IMR-90 (cell line): ENCODE results near the gene SLC25A15.

ENCODE experiments used
- BHLHE40 ChIP-seq: fragments of 150-350 bp; IDR thresholded peaks from 2 replicates; pipeline ENCODE4 v1.6.1; 2016; ENCODE audit warnings: mild to moderate bottlenecking, low read depth, low read length
- CEBPB ChIP-seq: IDR thresholded peaks from 2 replicates; pipeline ENCODE4 v1.6.1; 2012; ENCODE audit warnings: low read depth, low read length, improper control_type of control experiment
- CHD1 ChIP-seq: IDR thresholded peaks from 2 replicates; pipeline ENCODE4 v1.6.1; 2012; ENCODE audit warnings: low read depth, low read length, improper control_type of control experiment
- FOS ChIP-seq: fragments of 150-350 bp; IDR thresholded peaks from 2 replicates; pipeline ENCODE4 v1.6.1; 2016; ENCODE audit warnings: low read depth, low read length
- MAFK ChIP-seq: IDR thresholded peaks from 2 replicates; pipeline ENCODE4 v1.6.1; 2012; ENCODE audit warnings: low read depth, low read length, improper control_type of control experiment
- MAZ ChIP-seq: IDR thresholded peaks from 2 replicates; pipeline ENCODE4 v1.6.1; 2012; ENCODE audit warnings: low read depth, mild to moderate bottlenecking, low read length, improper control_type of control experiment, moderate library complexity, borderline replicate concordance
- POLR2A ChIP-seq: IDR thresholded peaks from 2 replicates; pipeline ENCODE4 v1.6.1; 2012; ENCODE audit warnings: mild to moderate bottlenecking, low read depth, low read length
- RAD21 ChIP-seq: IDR thresholded peaks from 2 replicates; pipeline ENCODE4 v1.6.1; 2012; ENCODE audit warnings: low read length, improper control_type of control experiment
- RCOR1 ChIP-seq: IDR thresholded peaks from 2 replicates; pipeline ENCODE4 v1.6.1; 2012; ENCODE audit warnings: mild to moderate bottlenecking, low read length, improper control_type of control experiment; ENCODE audit not compliant: insufficient replicate concordance
- RFX5 ChIP-seq: IDR thresholded peaks from 2 replicates; pipeline ENCODE4 v1.8.0; 2012; ENCODE audit warnings: low read depth, mild to moderate bottlenecking, low read length, moderate library complexity
- SMC3 ChIP-seq: fragments of 150-350 bp; IDR thresholded peaks from 2 replicates; pipeline ENCODE4 v1.6.1; 2016; ENCODE audit warnings: low read depth, mild to moderate bottlenecking, antibody characterized with exemption, low read length, moderate library complexity
- USF2 ChIP-seq: fragments of 150-350 bp; IDR thresholded peaks from 2 replicates; pipeline ENCODE4 v1.6.1; 2017; ENCODE audit warnings: mild to moderate bottlenecking, antibody characterized with exemption, low read length, low read depth
- TF ChIP-seq, protein P1 (sequence below): conservative IDR thresholded peaks from 2 replicates; pipeline ENCODE4 v1.5.1; 2012; ENCODE audit warnings: mild to moderate bottlenecking, low read depth, low read length, improper control_type of control experiment
- TF ChIP-seq, protein P2 (sequence below): fragments of 150-350 bp; IDR thresholded peaks from 2 replicates; pipeline ENCODE4 v1.6.1; 2016; ENCODE audit warnings: low read depth, mild to moderate bottlenecking, low read length, moderate library complexity, borderline replicate concordance

DNA sequence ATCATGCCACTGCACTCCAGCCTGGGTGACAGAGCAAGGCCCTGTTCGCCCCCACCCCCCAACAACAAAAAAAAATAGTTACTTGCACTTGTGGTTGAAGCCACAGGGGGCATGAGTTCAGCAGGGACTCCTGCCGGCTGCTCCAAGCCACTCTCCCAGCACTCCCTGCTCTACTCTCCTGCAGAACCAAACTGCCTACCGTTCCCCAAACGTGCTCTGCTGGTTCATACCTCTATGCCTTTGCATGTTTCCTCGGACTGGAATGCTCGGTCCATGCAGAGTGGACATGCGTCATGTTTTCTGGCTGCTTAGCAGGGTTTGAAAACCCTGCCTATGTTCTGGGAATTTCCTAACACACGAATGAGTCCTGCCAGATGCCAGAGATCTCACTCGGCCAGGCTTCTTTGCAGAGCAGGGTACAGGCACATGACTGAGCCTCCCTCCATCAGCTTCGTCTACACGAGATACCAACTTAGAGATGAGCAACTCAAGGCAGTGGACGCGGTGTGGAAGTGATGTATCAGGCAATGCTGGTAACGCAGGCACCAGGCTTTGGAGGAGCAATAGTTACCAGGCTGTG lies 8.5 kb upstream of the SLC25A15 start:
- no peak for TF ChIP-seq POLR2A
- TF ChIP-seq MAFK: no peak
- TF ChIP-seq, protein P1, sequence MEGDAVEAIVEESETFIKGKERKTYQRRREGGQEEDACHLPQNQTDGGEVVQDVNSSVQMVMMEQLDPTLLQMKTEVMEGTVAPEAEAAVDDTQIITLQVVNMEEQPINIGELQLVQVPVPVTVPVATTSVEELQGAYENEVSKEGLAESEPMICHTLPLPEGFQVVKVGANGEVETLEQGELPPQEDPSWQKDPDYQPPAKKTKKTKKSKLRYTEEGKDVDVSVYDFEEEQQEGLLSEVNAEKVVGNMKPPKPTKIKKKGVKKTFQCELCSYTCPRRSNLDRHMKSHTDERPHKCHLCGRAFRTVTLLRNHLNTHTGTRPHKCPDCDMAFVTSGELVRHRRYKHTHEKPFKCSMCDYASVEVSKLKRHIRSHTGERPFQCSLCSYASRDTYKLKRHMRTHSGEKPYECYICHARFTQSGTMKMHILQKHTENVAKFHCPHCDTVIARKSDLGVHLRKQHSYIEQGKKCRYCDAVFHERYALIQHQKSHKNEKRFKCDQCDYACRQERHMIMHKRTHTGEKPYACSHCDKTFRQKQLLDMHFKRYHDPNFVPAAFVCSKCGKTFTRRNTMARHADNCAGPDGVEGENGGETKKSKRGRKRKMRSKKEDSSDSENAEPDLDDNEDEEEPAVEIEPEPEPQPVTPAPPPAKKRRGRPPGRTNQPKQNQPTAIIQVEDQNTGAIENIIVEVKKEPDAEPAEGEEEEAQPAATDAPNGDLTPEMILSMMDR: peak; percentile 12; the same call in 1 of the 2 replicates
- TF ChIP-seq FOS: no peak
- no peak for TF ChIP-seq RAD21
- no peak for TF ChIP-seq MAZ
- TF ChIP-seq CHD1: no peak
- no peak for TF ChIP-seq RCOR1
- TF ChIP-seq RFX5: no peak
- no peak for TF ChIP-seq BHLHE40
- TF ChIP-seq, protein P2, sequence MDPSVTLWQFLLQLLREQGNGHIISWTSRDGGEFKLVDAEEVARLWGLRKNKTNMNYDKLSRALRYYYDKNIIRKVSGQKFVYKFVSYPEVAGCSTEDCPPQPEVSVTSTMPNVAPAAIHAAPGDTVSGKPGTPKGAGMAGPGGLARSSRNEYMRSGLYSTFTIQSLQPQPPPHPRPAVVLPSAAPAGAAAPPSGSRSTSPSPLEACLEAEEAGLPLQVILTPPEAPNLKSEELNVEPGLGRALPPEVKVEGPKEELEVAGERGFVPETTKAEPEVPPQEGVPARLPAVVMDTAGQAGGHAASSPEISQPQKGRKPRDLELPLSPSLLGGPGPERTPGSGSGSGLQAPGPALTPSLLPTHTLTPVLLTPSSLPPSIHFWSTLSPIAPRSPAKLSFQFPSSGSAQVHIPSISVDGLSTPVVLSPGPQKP: no peak
- no peak for TF ChIP-seq USF2
- no peak for TF ChIP-seq CEBPB
- TF ChIP-seq SMC3: no peak
